Nephron progenitor cell (in vitro differentiated cells): ENCODE results near the gene FRG2.
"Not testable (repeated sequence)": the region's sequence is repeated elsewhere in the genome, so short reads cannot be mapped to it uniquely, and the experiment has no call there.

Source experiments
- DNase-seq: peaks from one replicate; pipeline ENCODE4 v3.0.0; 2021
- H3K27ac Mint-ChIP-seq: 2 replicates; pipeline ENCODE4 v1.8.0; 2021; ENCODE audit warnings: mild to moderate bottlenecking, moderate library complexity, mixed read lengths
- H3K27me3 Mint-ChIP-seq: 2 replicates; pipeline ENCODE4 v1.8.0; 2021; ENCODE audit warnings: mild to moderate bottlenecking, low read depth, mixed read lengths; ENCODE audit not compliant: poor library complexity
- H3K36me3 Mint-ChIP-seq: 2 replicates; pipeline ENCODE4 v1.8.0; 2021; ENCODE audit warnings: low read depth, mixed read lengths
- H3K4me1 Mint-ChIP-seq: 2 replicates; pipeline ENCODE4 v1.8.0; 2021; ENCODE audit warnings: mixed read lengths
- H3K4me3 Mint-ChIP-seq: 2 replicates; pipeline ENCODE4 v1.8.0; 2021; ENCODE audit warnings: mild to moderate bottlenecking, moderate library complexity, mixed read lengths
- H3K9me3 Mint-ChIP-seq: 2 replicates; pipeline ENCODE4 v1.8.0; 2021; ENCODE audit warnings: mild to moderate bottlenecking, moderate library complexity, mixed read lengths
- TF ChIP-seq, protein P1 (sequence below): fragments of 200-600 bp; sonication (generic); IDR thresholded peaks from 2 replicates; pipeline ENCODE4 v1.5.0; 2021; ENCODE audit warnings: antibody characterized with exemption

The FRG2 gene

DNA sequence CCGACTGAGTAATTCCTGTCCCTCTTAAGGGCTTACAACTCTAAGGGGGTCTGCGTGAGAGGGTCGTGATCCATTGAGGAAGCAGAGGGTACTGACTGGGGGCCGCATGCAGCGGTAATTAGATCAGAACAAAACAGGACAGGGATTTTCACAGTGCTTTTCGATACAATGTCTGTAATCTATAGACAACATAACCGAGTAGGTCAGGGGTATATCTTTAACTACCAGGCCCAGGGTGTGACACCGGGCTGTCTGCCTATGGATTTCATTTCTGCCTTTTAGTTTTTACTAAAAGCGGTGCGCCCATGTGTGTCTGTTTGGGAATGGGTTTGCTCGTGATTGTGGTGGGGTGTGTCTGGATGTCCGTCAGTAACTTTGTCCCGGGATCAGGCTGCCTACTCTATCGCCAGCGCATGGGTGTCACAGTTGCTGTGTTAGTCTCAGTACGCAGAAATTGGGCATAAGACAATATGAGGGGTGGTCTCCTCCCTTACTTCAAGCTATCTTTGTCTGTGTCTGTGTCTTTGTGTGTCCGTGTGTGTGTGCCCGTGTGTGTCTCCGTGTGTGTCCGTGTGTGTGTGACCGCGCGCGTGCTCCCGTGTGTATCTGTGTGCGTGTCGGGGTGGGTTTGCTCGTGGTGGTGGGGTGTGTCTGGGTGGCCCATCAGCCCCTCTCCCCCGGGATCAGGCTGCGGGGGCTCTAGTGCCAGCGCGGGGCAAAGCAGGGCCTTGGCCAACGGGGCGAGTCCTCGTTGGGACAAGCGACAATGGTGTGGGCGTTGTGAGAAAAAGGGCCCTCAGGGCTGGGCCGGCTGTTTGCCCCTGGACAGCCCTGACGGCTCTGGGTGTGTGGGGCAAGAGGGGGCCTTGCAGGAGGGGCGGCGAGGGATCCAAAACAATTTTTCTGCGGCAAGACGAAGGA is 10.4 kb downstream of the FRG2 start:
- H3K36me3 Mint-ChIP-seq, result peaks cover 10% of the 10 kb centered on the region
- no peak overlapping the region for H3K27ac Mint-ChIP-seq
- TF ChIP-seq, protein P1, sequence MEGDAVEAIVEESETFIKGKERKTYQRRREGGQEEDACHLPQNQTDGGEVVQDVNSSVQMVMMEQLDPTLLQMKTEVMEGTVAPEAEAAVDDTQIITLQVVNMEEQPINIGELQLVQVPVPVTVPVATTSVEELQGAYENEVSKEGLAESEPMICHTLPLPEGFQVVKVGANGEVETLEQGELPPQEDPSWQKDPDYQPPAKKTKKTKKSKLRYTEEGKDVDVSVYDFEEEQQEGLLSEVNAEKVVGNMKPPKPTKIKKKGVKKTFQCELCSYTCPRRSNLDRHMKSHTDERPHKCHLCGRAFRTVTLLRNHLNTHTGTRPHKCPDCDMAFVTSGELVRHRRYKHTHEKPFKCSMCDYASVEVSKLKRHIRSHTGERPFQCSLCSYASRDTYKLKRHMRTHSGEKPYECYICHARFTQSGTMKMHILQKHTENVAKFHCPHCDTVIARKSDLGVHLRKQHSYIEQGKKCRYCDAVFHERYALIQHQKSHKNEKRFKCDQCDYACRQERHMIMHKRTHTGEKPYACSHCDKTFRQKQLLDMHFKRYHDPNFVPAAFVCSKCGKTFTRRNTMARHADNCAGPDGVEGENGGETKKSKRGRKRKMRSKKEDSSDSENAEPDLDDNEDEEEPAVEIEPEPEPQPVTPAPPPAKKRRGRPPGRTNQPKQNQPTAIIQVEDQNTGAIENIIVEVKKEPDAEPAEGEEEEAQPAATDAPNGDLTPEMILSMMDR, result no peak
- H3K9me3 Mint-ChIP-seq, result peaks cover 83% of the 10 kb centered on the region
- no peak for DNase-seq
- H3K4me1 Mint-ChIP-seq, result no peaks in the 10 kb centered on the region
- no peak overlapping the region for H3K4me3 Mint-ChIP-seq
- peaks cover 17% of the 10 kb centered on the region for H3K27me3 Mint-ChIP-seq

DNA sequence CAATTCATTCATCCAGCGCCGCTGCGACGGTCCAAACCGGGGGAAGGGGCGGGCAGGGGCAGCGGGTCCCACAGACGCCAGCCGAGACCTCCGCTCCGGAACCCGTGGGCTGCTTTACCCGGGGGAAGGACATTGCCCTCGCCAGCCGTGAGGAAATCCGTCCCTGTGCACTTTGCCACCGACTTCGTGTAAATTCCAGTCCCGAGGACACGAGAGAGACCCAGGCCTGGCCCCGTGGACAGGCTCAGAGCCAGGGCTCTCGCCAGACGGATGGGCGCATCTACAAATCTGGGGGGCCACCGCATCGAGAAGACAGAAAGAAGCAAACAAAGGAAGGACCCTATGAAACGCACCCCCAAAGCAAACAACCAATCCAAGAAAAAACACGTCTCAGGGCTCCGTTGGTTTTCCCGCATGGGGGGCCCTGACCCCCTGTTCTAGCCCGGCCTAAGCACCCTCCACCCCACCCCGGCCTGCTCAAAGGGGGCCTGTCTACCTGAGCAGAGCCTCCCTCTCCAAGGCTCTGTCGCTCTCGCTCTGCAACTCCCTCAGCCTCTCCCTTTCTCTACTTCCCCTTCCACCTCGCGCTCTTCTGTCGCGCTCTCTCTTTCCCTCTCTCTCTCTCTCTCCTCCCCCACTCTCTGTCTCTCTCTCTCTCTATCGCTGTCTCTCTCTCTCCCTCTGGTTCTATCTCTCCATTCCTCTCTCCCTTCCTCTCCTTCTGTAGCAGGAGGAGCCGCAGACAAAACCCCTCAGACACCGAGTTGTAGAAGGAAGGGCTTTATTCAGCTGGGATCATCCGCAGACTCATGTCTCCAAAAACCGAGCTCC is 11.3 kb downstream of the FRG2 start:
- Mint-ChIP-seq H3K9me3 (peaks cover 84% of the 10 kb centered on the region), H3K4me1 (no peaks in the 10 kb centered on the region), H3K4me3 (no peak overlapping the region), H3K36me3 (peaks cover 10% of the 10 kb centered on the region), H3K27ac (no peak overlapping the region), H3K27me3 (peaks cover 16% of the 10 kb centered on the region)
- no peak for DNase-seq
- TF ChIP-seq, protein P1, result no peak

DNA sequence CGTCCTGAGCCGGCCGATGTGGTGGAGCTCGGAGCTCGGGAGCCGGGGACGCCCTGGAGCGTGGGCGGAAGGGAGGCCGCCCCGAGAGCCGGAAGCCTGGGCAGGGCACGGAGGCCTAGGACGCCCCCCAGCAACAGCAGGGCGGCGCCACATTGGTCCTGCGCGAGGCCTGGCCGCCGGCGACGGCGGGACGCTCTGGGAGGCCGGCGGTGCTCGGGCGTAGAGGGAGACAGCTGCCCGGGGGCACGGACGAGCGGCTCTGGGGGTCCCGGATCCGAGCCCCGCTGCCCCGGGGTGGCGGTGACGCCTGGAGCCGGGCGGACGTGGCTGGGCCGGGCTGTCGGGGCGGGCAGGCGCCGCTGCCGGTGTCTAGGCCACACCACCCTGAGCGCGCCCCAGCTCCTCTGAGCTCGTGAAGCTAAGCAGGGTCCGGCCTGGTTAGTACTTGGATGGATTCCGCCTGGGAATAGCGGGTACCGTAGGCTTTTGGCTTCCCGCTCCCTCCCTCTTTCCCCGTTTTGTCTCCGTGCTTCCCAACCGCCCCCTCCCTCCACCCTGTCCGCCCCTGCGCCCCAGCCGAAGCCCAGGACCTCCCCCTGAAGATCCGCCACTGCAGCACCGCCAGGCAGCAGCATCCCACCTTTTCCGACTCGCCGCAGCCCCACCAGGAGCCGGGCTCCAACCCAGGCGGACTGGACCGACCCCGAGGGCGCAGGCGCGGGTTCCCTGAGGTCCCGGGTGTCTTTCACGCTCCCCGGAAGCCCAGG is 12.1 kb downstream of the FRG2 start:
- H3K4me1 Mint-ChIP-seq, result no peaks in the 10 kb centered on the region
- H3K27ac Mint-ChIP-seq, result no peak overlapping the region
- H3K9me3 Mint-ChIP-seq, result peaks cover 76% of the 10 kb centered on the region
- DNase-seq, result no peak
- TF ChIP-seq, protein P1, result no peak
- no peak overlapping the region for H3K4me3 Mint-ChIP-seq
- peaks cover 13% of the 10 kb centered on the region for H3K27me3 Mint-ChIP-seq
- H3K36me3 Mint-ChIP-seq, result peaks cover 10% of the 10 kb centered on the region

DNA sequence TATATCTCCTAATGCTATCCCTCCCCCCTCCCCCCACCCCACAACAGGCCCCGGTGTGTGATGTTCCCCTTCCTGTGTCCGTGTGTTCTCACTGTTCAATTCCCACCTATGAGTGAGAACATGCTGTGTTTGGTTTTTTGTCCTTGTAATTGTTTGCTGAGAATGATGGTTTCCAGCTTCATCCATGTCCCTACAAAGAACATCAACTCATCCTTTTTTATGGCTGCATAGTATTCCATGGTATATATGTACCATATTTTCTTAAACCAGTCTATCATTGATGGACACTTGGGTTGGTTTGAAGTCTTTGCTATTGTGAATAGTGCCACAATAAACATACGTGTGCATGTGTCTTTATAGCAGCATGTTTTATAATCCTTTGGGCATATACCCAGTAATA is 37.1 kb downstream of the FRG2 start:
- peaks cover 88% of the 10 kb centered on the region for H3K9me3 Mint-ChIP-seq
- not testable (repeated sequence) for H3K4me1 Mint-ChIP-seq, DNase-seq, H3K27ac Mint-ChIP-seq, H3K27me3 Mint-ChIP-seq, H3K4me3 Mint-ChIP-seq, H3K36me3 Mint-ChIP-seq

DNA sequence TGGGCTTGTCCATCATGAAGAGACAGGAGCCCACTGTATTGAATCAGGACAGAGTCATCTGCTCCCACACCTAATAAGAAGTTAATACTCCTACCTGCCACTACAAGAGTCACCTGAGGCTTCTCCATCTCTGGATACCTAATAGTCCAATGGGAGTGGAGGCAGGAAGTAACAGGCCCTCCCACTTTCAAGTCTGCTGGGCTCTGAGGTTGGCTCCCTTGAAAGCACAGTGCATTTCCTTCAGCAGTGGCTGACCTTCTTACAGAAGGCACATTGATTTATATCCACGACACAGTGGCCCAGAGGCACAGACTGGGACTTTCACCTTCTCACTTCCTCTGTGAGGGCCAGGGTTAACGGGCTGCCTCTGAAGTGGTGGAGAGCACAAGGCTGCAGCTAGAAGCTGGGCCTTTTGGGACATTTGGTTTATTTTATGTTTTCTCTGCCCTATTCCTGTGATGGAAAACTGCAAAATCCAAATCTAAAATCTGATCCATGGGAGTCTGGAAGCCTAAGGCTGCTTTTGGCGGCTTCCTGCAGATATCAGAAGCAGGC is 38.1 kb downstream of the FRG2 start:
- no peak overlapping the region for H3K27ac Mint-ChIP-seq
- H3K4me3 Mint-ChIP-seq, result no peak overlapping the region
- TF ChIP-seq, protein P1, result no peak
- H3K4me1 Mint-ChIP-seq, result no peaks in the 10 kb centered on the region
- no peaks in the 10 kb centered on the region for H3K36me3 Mint-ChIP-seq
- no peaks in the 10 kb centered on the region for H3K27me3 Mint-ChIP-seq
- no peak for DNase-seq
- H3K9me3 Mint-ChIP-seq, result peaks cover 83% of the 10 kb centered on the region

DNA sequence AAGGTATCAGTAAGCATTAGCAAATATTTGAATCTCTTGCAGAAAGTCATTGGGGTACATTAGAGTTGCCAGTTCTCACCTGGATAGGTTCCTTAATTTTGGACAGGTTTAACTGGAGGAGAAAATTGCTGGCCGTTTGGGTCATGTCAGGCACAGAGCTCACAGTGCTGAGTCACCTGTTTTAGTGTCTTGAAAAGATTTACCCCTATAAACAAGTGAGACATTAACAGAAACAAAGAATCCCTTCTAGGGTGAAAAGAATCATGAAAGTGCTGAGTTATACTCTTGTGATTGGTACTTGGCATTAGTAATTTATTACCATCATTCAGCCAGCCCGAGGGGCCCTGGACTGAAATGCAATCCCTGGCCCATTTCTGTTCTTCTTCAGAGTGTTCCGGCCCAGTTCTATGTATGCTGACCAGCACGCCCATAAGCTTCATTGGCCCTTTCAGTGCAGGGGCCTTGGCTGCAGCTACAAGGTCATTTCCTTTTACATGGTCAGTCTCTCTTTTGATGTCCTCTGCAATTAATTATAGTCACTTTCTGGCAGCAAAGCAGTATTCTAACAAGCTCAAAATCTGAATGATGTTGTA is 41.3 kb downstream of the FRG2 start:
- not testable (repeated sequence) for H3K36me3 Mint-ChIP-seq, DNase-seq, H3K4me3 Mint-ChIP-seq, H3K27me3 Mint-ChIP-seq, H3K4me1 Mint-ChIP-seq, H3K27ac Mint-ChIP-seq
- peaks cover 83% of the 10 kb centered on the region for H3K9me3 Mint-ChIP-seq

DNA sequence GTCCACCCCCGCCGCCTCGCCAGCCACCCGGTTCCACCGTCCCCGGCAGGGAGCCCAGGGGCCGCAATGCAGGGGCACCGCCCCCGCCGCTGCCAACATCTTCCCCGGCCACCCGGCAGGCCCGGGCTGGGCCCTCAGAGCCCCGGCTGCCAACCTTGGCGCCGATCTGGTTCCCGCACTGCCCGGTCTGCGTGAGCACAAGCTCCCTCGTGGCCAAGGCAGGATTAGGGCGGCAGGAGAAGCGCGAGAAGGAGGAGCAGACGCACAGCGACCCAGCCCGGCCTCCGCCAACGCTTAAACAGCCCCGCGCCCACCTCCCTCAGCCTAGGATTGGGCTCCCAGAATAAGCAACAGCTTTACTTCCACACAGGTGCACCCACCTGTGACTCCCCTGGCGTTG is 42.4 kb downstream of the FRG2 start:
- H3K4me1 Mint-ChIP-seq, H3K27me3 Mint-ChIP-seq, H3K4me3 Mint-ChIP-seq, H3K27ac Mint-ChIP-seq, DNase-seq, H3K36me3 Mint-ChIP-seq: not testable (repeated sequence)
- peaks cover 82% of the 10 kb centered on the region for H3K9me3 Mint-ChIP-seq

DNA sequence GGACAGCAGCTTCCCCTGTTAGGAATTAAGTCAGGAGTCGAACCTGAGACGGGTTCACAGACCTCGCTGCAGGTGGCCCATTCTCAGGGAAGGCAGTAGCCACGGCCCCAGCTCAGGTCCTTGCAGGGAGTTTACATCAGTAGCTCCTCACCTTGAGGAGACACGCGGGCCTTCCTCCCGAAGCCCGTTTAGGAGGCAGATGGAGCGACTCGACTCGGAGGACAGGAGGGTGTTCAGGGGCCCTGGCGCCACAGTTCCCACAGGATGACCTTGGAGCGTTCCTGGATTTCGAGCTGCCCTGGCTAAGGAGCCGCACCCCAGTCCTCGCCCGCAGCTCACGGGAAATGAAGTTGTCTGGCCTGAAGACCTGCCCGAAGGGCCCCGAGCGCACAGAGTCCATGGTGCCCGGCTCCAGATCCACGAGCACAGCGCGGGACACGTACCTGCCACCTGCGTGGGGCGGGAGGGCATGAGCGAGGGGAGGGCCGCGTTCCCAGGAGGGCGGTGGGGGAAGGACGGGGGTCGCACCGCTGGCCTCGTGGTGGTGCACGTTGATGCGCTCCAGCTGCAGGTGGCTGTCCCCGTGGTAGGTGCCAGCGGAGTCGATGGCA is 43.0 kb downstream of the FRG2 start:
- peaks cover 86% of the 10 kb centered on the region for H3K9me3 Mint-ChIP-seq
- not testable (repeated sequence) for H3K4me3 Mint-ChIP-seq

More for the DNA sequence above, 43.0 kb downstream of the FRG2 start:
- H3K27me3 Mint-ChIP-seq, DNase-seq, H3K27ac Mint-ChIP-seq, H3K36me3 Mint-ChIP-seq, H3K4me1 Mint-ChIP-seq: not testable (repeated sequence)
